ENCODE results near the gene TBC1D3I. TPM values are rescaled to one million over a fixed set of nuclear protein-coding genes. Genes with fewer than 3 reads are reported as not detected.
"Not testable (repeated sequence)": the region's sequence is repeated elsewhere in the genome, so short reads cannot be mapped to it uniquely, and the experiment has no call there.

TBC1D3I gene
- total and polyA plus RNA-seq, 5 donors from 2014 or later, result 1.4 TPM; not detected in 4

DNA sequence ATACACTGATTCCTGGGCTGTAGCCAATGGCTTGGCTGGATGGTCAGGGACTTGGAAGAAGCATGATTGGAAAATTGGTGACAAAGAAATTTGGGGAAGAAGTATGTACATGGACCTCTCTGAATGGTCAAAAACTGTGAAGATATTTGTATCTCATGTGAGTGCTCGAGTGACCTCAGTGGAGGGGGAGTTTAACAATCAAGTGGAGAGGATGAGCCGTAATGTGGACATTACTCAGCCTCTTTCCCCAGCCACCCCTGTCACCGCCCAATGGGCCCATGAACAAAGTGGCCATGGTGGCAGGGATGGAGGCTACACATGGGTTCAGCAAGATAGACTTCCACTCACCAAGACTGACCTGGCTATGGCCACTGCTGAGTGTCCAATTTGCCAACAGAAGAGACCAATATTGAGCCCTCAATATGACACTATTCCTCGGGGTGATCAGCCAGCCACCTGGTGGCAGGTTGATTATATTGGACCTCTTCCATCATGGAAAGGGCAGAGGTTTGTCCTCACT, 42.7 kb downstream of the TBC1D3I start:
- not testable (repeated sequence) for H3K27ac Mint-ChIP-seq

DNA sequence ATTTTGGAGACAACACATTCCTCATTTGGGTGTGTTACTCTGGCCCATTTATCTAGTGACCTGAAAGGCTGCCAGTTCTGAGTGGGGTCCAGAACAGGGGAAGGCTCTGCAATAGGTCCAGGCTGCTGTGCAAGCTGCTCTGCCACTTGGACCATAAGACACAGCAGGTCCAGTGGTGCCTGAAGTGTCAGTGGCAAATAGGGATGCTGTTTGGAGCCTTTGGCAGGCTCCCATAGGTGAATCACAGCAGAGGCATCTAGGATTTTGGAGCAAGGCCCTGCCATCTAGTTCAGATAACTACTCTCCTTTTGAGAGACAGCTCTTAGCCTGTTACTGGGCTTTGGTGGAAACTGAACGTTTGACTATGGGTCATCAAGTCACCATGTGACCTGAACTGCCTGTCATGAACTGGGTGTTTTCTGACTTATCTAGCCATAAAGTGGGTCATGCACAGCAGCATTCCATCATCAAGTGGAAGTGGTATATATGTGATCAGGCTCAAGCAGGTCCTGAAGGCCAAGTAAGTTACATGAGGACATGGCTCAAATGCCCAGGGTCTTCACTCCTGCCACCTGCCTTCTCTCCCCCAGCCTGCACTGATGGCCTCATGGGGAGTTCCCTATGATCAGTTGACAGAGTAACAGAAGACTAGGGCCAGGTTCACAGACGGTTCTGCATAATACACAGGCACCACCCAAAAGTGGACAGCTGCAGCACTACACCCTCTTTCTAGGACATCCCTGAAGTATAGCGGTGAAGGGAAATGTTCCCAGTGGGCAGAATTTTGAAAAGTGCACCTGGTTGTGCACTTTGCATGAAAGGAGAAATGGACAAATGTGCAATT, 43.4 kb downstream of the TBC1D3I start:
- ATAC-seq (ENCODE audit: low read depth in 2 of 2); H3K36me3 ChIP-seq (ENCODE audit: control insufficient read depth, insufficient read depth, low read length); H3K27ac ChIP-seq (ENCODE audit: insufficient read depth, low read length, poor library complexity, severe bottlenecking); H3K4me1 ChIP-seq (ENCODE audit: control insufficient read depth, insufficient read depth, low read length, poor library complexity, severe bottlenecking); H3K27me3 ChIP-seq (ENCODE audit: control insufficient read depth, insufficient read depth, low read length); H3K4me3 ChIP-seq (ENCODE audit: low read depth, low read length); H3K27ac Mint-ChIP-seq; DNase-seq; H3K9me3 ChIP-seq (ENCODE audit: control insufficient read depth in 2 of 2, low read length in 2 of 2); H3K4me3 Mint-ChIP-seq; H3K36me3 Mint-ChIP-seq; H3K9me3 Mint-ChIP-seq; H3K4me1 Mint-ChIP-seq: not testable (repeated sequence)
- peaks cover 15% of the 10 kb centered on the region for H3K27me3 Mint-ChIP-seq

More for the DNA sequence above, 42.7 kb downstream of the TBC1D3I start:
- H3K4me3 Mint-ChIP-seq; H3K4me1 Mint-ChIP-seq; H3K4me1 ChIP-seq (ENCODE audit: control insufficient read depth, insufficient read depth, low read length, poor library complexity, severe bottlenecking); ATAC-seq (ENCODE audit: low read depth in 2 of 2); H3K36me3 ChIP-seq (ENCODE audit: control insufficient read depth, insufficient read depth, low read length); H3K9me3 Mint-ChIP-seq; H3K36me3 Mint-ChIP-seq; H3K27me3 ChIP-seq (ENCODE audit: control insufficient read depth, insufficient read depth, low read length); DNase-seq; H3K27ac ChIP-seq (ENCODE audit: insufficient read depth, low read length, poor library complexity, severe bottlenecking); H3K9me3 ChIP-seq (ENCODE audit: control insufficient read depth in 2 of 2, low read length in 2 of 2); H3K4me3 ChIP-seq (ENCODE audit: low read depth, low read length): not testable (repeated sequence)
- peaks cover 15% of the 10 kb centered on the region for H3K27me3 Mint-ChIP-seq

DNA sequence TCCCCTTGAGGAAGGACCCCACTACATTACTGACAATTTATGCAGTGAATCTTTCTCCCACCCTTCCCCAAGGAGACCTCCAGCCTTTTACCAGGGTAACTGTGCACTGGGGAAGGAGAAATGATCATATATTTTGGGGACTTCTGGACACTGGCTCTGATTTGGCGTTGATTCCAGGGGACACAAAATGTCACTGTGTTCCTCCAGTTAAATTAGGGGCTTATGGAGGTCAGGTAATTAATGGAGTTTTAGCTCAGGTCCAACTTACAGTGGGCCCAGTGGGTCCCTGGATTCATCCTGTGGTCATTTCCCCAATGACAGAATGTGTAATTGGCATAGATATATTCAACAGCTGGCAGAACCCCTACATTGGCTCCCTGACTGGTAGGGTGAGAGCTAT, 44.8 kb downstream of the TBC1D3I start:
- not testable (repeated sequence) for H3K9me3 Mint-ChIP-seq; H3K36me3 Mint-ChIP-seq; H3K4me3 Mint-ChIP-seq; H3K4me3 ChIP-seq (ENCODE audit: low read depth, low read length); ATAC-seq (ENCODE audit: low read depth in 2 of 2); H3K4me1 ChIP-seq (ENCODE audit: control insufficient read depth, insufficient read depth, low read length, poor library complexity, severe bottlenecking); DNase-seq; H3K27ac Mint-ChIP-seq; H3K4me1 Mint-ChIP-seq; H3K9me3 ChIP-seq (ENCODE audit: control insufficient read depth in 2 of 2, low read length in 2 of 2); H3K27me3 ChIP-seq (ENCODE audit: control insufficient read depth, insufficient read depth, low read length); H3K27ac ChIP-seq (ENCODE audit: insufficient read depth, low read length, poor library complexity, severe bottlenecking); H3K36me3 ChIP-seq (ENCODE audit: control insufficient read depth, insufficient read depth, low read length)
- H3K27me3 Mint-ChIP-seq, result peaks cover 17% of the 10 kb centered on the region

DNA sequence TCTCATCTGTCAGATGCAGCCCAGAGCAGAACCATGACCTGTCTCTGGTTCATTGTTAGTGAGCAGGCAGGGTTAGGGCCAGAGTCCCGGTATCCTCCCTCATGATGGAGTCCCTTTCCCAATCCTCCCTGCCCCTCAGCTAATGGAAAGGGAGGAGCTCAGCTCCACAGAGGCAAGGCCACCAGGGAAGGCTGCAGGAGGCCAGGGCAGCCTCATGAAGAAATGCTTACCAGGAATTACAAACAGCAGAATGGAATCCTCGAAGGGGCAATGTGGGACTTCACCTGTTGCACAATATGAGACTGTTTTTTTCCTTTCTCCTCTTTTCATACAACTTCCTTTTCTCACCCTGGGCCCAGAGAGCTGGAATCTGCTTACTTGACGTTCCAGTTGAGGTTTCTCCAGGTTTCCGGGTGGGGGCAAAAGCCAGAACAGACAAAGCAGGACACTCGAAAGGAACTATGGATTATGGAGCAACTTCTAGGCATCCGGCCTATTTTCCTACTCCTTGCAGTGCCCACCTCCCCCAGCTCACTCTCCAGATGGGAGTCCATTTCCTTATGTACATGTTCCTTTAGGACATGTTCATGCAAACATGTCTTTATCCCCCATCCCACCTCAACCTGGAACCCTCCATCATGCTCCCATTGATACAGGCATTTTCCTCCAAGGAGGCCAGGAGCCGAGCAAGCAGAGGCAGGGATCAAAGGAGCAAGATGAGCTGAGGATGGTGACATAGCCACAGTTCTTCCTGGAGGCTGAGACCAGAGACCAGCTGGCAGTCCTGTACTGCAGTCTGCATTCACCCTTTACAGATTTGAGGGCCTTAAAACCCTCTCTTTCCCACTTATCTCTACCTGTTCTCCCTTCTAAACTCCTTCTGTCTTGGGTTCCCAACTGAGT, 48.7 kb downstream of the TBC1D3I start:
- H3K36me3 ChIP-seq (ENCODE audit: control insufficient read depth, insufficient read depth, low read length); H3K27ac Mint-ChIP-seq; H3K4me3 ChIP-seq (ENCODE audit: low read depth, low read length); H3K27me3 ChIP-seq (ENCODE audit: control insufficient read depth, insufficient read depth, low read length); H3K27ac ChIP-seq (ENCODE audit: insufficient read depth, low read length, poor library complexity, severe bottlenecking); H3K4me1 ChIP-seq (ENCODE audit: control insufficient read depth, insufficient read depth, low read length, poor library complexity, severe bottlenecking); ATAC-seq (ENCODE audit: low read depth in 2 of 2); H3K9me3 ChIP-seq (ENCODE audit: control insufficient read depth in 2 of 2, low read length in 2 of 2); H3K9me3 Mint-ChIP-seq; H3K36me3 Mint-ChIP-seq; H3K4me3 Mint-ChIP-seq; H3K4me1 Mint-ChIP-seq; DNase-seq: not testable (repeated sequence)
- peaks cover 22% of the 10 kb centered on the region for H3K27me3 Mint-ChIP-seq

DNA sequence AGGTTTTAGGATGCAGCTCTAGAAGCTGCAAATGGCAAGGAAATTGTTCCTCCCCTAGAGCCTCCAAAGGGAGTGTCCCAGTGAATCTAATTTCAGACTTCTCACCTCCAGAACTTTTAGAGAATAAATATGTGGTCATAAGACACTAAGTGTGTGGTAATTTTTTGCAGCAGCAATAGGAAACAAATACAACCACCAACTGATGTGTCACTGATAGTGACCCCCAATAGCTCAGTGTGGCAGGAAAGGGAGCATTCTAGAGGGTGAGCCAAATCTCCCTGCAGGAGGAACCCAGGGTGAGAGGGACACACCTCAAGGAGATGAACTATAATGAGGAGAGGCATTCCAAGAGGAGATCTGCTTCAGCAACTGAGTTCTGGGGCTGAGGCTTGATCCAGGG, 49.5 kb downstream of the TBC1D3I start:
- no peak for DNase-seq

DNA sequence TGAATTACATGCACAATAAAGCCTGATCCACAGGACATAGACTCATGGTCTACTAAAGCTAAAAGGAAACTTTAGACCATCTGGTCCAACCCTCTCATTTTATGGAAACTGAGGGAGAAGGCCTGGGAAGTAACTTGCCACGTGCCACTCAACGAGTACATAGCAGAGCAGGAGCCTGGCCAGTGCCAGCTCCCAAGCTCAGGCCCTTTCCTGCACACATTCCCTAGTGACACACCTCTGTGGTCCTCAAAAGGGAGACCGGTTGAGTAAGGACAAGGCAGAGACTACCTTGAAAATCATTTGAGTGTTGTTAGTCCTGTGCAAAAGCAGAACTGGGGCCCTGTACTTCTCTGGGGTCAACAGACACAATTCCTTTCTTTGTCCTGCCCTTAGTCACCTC, 50.7 kb downstream of the TBC1D3I start:
- Mint-ChIP-seq H3K4me3 (no peak overlapping the region), H3K36me3 (no peaks in the 10 kb centered on the region), H3K27me3 (peaks cover 23% of the 10 kb centered on the region), H3K9me3 (peaks cover 0 to 2% (median 0%) of the 10 kb centered on the region in 7 donors), H3K4me1 (no peaks in the 10 kb centered on the region), H3K27ac (no peak overlapping the region)
- ATAC-seq (ENCODE audit: low read depth in 2 of 2) (no peak), DNase-seq (no peak)
- no peaks in the 10 kb centered on the region for H3K36me3 ChIP-seq (ENCODE audit: control insufficient read depth, insufficient read depth, low read length)
- H3K9me3 ChIP-seq (ENCODE audit: control insufficient read depth in 2 of 2, low read length in 2 of 2), result no peaks in the 10 kb centered on the region
- no peak overlapping the region for H3K27ac ChIP-seq (ENCODE audit: insufficient read depth, low read length, poor library complexity, severe bottlenecking)
- no peak overlapping the region for H3K4me3 ChIP-seq (ENCODE audit: low read depth, low read length)
- no peaks in the 10 kb centered on the region for H3K27me3 ChIP-seq (ENCODE audit: control insufficient read depth, insufficient read depth, low read length)
- no peaks in the 10 kb centered on the region for H3K4me1 ChIP-seq (ENCODE audit: control insufficient read depth, insufficient read depth, low read length, poor library complexity, severe bottlenecking)

More for the DNA sequence above, 49.5 kb downstream of the TBC1D3I start:
- Mint-ChIP-seq H3K9me3 (peaks cover 0 to 2% (median 0%) of the 10 kb centered on the region in 7 donors), H3K4me1 (no peaks in the 10 kb centered on the region), H3K27me3 (peaks cover 26% of the 10 kb centered on the region), H3K36me3 (no peaks in the 10 kb centered on the region), H3K4me3 (no peak overlapping the region), H3K27ac (no peak overlapping the region)
- no peak overlapping the region for H3K4me3 ChIP-seq (ENCODE audit: low read depth, low read length)
- no peak for ATAC-seq (ENCODE audit: low read depth in 2 of 2)
- H3K4me1 ChIP-seq (ENCODE audit: control insufficient read depth, insufficient read depth, low read length, poor library complexity, severe bottlenecking), result no peaks in the 10 kb centered on the region
- no peaks in the 10 kb centered on the region for H3K27me3 ChIP-seq (ENCODE audit: control insufficient read depth, insufficient read depth, low read length)
- no peaks in the 10 kb centered on the region for H3K9me3 ChIP-seq (ENCODE audit: control insufficient read depth in 2 of 2, low read length in 2 of 2)
- no peaks in the 10 kb centered on the region for H3K36me3 ChIP-seq (ENCODE audit: control insufficient read depth, insufficient read depth, low read length)
- no peak overlapping the region for H3K27ac ChIP-seq (ENCODE audit: insufficient read depth, low read length, poor library complexity, severe bottlenecking)

DNA sequence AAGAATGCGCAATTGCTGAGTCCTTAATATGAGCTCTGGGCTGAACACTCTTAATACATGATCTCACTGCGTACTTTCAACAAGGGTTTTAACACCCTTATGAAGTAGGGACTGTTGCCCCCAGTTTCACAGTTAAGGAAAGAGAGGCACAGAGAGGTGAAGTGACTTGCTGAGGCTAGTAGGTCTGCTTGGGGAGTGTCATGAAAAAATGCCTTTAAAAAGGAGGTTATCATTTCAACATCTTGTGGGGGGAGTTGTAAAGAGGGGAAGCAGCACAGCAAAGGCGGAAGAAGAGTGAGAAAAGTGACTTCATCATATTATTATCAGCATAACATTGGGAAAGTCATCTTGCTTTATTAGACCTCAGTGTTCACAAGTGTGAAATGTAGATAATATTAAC, 51.4 kb downstream of the TBC1D3I start:
- H3K4me1 ChIP-seq (ENCODE audit: control insufficient read depth, insufficient read depth, low read length, poor library complexity, severe bottlenecking), result no peaks in the 10 kb centered on the region
- Mint-ChIP-seq H3K4me3 (no peak overlapping the region), H3K27me3 (peaks cover 19% of the 10 kb centered on the region), H3K9me3 (peaks cover 0 to 2% (median 0%) of the 10 kb centered on the region in 7 donors), H3K36me3 (no peaks in the 10 kb centered on the region), H3K27ac (no peak overlapping the region), H3K4me1 (no peaks in the 10 kb centered on the region)
- no peaks in the 10 kb centered on the region for H3K36me3 ChIP-seq (ENCODE audit: control insufficient read depth, insufficient read depth, low read length)
- no peak overlapping the region for H3K27ac ChIP-seq (ENCODE audit: insufficient read depth, low read length, poor library complexity, severe bottlenecking)
- no peaks in the 10 kb centered on the region for H3K27me3 ChIP-seq (ENCODE audit: control insufficient read depth, insufficient read depth, low read length)
- no peak overlapping the region for H3K4me3 ChIP-seq (ENCODE audit: low read depth, low read length)
- DNase-seq, result no peak
- no peak for ATAC-seq (ENCODE audit: low read depth in 2 of 2)
- H3K9me3 ChIP-seq (ENCODE audit: control insufficient read depth in 2 of 2, low read length in 2 of 2), result no peaks in the 10 kb centered on the region

Measured in CD4-positive, CD25-positive, alpha-beta regulatory T cell (primary cell).